Measurements from ENCODE around the gene LRIT1.

The LRIT1 gene

GRCh38 chr10:84254552-84255478, 13.5 kb upstream of the LRIT1 start:
- no peak for DNase-seq

GRCh38 chr10:84248794-84249193, 7.4 kb upstream of the LRIT1 start:
- no peak for DNase-seq

GRCh38 chr10:84247496-84247895, 6.2 kb upstream of the LRIT1 start:
- DNase-seq: no peak

GRCh38 chr10:84244651-84245270, 3.4 kb upstream of the LRIT1 start, which contains the start of gene RGR:
Gene RGR (plus strand): TSS chr10:84245053. CDS start chr10:84245091, 38 bp downstream.
- no peak for DNase-seq

GRCh38 chr10:84243759-84244158, 2.4 kb upstream of the LRIT1 start:
- no peak for DNase-seq

GRCh38 chr10:84238909-84239308, 2.4 kb downstream of the LRIT1 start:
- no peak for DNase-seq

- DNase-seq: no peak
Measured at GRCh38 chr10:84237199-84238051, 3.9 kb downstream of the LRIT1 start.

- no peak for DNase-seq
Measured at GRCh38 chr10:84236807-84237198, 4.5 kb downstream of the LRIT1 start.

- no peak for DNase-seq
Measured at GRCh38 chr10:84235096-84235495, 6.2 kb downstream of the LRIT1 start.

GRCh38 chr10:84234479-84234878, 6.9 kb downstream of the LRIT1 start:
- no peak for DNase-seq

GRCh38 chr10:84233940-84234339, 7.4 kb downstream of the LRIT1 start:
- DNase-seq: no peak

GRCh38 chr10:84232376-84232775, 9.0 kb downstream of the LRIT1 start:
- no peak for DNase-seq

GRCh38 chr10:84230359-84230758, 11.0 kb downstream of the LRIT1 start:
- no peak for DNase-seq

GRCh38 chr10:84227810-84228209, 13.5 kb downstream of the LRIT1 start:
- DNase-seq: no peak

- DNase-seq: no peak
Measured at GRCh38 chr10:84226616-84227015, 14.7 kb downstream of the LRIT1 start.

- no peak for DNase-seq
Measured at GRCh38 chr10:84225427-84226173, 15.7 kb downstream of the LRIT1 start, which contains the start of gene LRIT2. Gene LRIT2 (minus strand): TSS chr10:84225544. CDS start chr10:84225520, 24 bp downstream.

- no peak for DNase-seq
Measured at GRCh38 chr10:84224411-84225028, 16.8 kb downstream of the LRIT1 start.

GRCh38 chr10:84221916-84222315, 19.4 kb downstream of the LRIT1 start:
- no peak for DNase-seq

- DNase-seq: no peak
Measured at GRCh38 chr10:84217746-84218145, 23.6 kb downstream of the LRIT1 start.

- DNase-seq: no peak
Measured at GRCh38 chr10:84216834-84217233, 24.5 kb downstream of the LRIT1 start.

- no peak for DNase-seq
Measured at GRCh38 chr10:84214612-84215235, 26.6 kb downstream of the LRIT1 start.
